NCI-H2107 (cell line): ENCODE data around the gene RAB6C.
"Not testable (repeated sequence)": the region's sequence is repeated elsewhere in the genome, so short reads cannot be mapped to it uniquely, and the experiment has no call there.

Experiments used
- DNase-seq: peaks from one replicate; lab custom pipeline; 2025; lab: John Stamatoyannopoulos, UW

Gene RAB6C

DNA sequence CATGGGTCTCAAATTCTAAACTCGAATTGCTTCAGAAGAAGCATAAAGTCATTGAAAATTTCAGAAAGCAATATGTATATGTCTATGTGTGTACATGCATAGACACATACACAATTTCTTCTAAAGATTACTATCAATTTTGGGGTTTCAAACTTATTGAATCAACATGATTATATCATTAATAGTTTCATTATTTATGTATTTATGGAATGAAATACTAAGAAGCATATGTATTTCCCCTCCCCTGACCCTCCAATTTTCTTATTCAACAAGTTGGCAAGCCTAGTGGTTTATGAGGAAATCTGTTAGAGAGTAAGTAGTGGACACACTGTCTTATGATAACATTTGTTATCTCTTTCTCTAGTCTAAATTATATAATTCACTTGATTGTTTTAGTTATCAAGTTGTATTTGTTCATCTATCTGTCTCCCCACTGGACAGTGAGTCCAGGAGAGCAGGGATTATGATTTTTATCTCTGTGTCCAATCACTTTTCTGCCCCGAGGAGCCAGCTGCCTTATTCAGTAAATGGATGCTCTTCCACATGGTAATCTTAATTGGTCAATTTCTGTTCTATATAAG is 17.3 kb downstream of the RAB6C start:
- not testable (repeated sequence) for DNase-seq

DNA sequence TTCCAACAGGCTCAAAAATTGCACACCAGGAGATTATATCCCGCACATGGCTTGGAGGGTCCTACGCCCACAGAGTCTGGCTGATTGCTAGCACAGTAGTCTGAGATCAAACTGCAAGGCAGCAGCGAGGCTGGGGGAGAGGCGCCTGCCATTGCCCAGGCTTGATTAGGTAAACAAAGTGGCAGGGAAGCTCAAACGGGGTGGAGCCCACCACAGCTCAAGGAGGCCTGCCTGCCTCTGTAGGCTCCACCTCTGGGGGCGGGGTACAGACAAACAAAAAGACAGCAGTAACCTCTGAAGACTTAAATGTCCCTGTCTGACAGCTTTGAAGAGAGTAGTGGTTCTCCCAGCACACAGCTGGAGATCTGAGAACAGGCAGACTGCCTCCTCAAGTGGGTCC is 19.3 kb downstream of the RAB6C start:
- DNase-seq: not testable (repeated sequence)

DNA sequence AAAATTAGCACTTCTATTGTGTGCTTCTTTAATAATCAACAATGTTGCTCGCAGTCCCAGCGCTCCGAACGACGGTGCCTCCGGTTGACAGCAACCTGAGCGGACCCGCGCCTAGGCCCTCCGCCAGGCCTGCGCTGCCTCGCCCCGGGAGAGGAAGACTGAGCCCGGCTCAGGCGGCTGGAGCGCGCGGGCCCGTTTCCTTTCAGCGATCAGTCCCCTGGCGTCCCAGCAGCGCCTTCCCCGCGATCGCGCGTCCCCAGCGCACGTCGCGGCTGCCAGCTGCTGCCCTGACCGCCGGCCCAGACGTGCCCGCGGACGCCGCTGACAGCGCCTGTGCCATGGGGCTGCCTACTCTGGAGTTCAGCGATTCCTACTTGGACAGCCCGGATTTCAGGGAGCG is 26.4 kb downstream of the RAB6C start:
- not testable (repeated sequence) for DNase-seq

DNA sequence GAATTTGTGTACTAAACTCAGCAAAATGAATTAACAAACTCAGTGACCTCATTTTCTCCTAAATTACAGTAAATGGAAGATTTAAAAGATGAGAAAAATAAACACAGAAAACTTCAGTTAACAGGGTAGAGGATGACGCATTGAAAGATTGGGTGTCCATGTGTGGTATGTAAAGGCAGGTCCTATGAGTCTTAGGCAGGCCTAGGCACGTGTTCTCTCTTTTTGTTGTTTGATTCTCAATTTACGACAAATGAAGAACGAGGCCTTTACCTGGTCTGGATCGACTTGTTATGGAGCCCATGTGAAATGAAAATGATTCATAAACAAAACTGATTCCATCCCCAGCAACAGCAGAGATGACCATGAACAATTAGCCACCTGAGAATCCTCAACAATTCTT is 37.2 kb downstream of the RAB6C start:
- not testable (repeated sequence) for DNase-seq

DNA sequence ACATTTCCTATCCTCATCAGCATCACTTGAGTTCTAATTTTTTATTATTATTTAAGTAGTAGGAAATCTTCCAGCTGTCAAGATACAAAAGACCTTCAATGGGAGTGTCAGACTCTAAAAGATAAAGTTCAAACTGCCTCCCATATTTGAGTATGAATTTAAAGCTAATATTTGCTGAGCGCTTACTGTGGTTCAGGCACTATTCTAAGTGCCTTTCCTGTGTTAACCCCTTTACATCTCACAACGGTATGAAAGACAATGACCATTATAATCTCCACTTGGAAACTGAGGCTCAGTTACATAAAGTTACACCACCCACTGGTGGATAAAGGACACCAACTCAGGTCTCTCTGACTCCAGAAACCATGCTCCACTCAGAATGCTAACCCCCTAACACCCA is 39.9 kb downstream of the RAB6C start:
- no peak for DNase-seq

DNA sequence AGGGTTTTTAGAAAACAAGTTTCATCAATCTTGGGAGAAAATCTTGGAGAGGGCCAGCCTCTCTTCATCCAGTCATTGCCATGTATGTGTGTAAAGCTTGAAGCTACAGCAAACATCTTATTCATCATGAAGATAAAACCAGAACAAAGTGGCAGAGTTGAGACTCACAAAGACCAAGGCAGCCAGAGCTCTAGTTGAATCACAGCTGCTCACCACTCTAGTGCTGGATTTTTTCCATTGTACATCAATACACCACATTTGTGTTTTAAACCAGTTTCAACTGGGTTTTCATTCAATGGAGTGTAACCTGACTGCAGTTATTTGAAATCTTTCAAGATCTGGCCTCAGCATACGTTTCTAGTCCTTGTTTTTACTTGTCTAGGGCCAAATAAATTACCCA is 40.6 kb downstream of the RAB6C start:
- DNase-seq: not testable (repeated sequence)

DNA sequence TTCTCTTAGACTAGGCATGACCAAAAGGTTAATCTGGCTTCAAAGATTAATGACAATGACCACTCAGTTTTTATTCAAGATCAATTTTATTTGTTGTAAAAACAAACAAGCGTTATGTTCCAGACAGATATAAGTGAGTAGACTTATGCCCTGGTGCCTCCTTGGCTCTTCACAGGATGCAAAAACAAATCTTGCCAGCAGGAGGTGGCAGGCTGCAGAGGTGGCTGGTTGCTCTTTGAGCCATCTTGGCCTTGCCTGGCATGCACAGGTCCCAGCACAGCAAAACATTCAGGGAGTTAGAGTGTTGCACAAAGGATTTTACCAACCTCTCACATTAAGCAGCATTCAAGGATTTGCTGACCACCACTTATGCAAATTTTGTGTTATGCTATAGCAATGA is 46.5 kb downstream of the RAB6C start:
- DNase-seq: not testable (repeated sequence)
